Stomach (tissue), 9 donors: ENCODE results near the gene RNF26. TPM values are rescaled to one million over a fixed set of nuclear protein-coding genes. Genes with fewer than 3 reads are reported as not detected.

Source experiments
- DNase-seq, 2 donors: peaks; one replicate each; pipeline versions ENCODE4 v3.0.0 to v3.0.0-alpha.2; 2013 to 2019
- H3K27ac ChIP-seq, 5 donors: fragments of 200-600 bp in 4 of 5; sonication (generic) in 4 of 5; one replicate each; pipeline ENCODE4 v1.5.1; 2013 to 2019; ENCODE audit warnings: mild to moderate bottlenecking in 1 of 5, moderate library complexity in 1 of 5
- H3K27me3 ChIP-seq, 3 donors: fragments of 200-600 bp; sonication (generic); one replicate each; pipeline ENCODE4 v1.5.1; 2017 to 2019; ENCODE audit warnings: mixed run types in 1 of 3
- H3K36me3 ChIP-seq, 4 donors: fragments of 200-600 bp; sonication (generic); 1 replicate in 3 of 4; 2 replicates in 1 of 4; pipeline ENCODE4 v1.5.1; 2016 to 2019
- H3K4me1 ChIP-seq, 4 donors: fragments of 200-600 bp; sonication (generic); one replicate each; pipeline ENCODE4 v1.5.1; 2016 to 2019
- H3K4me3 ChIP-seq, 4 donors: fragments of 200-600 bp; sonication (generic) in 3 of 4; one replicate each; pipeline ENCODE4 v1.5.1; 2016 to 2019; ENCODE audit warnings: mild to moderate bottlenecking in 1 of 4
- H3K9me3 ChIP-seq, 4 donors: fragments of 200-600 bp; sonication (generic); one replicate each; pipeline ENCODE4 v1.5.1; 2016 to 2019
- CTCF ChIP-seq, 7 experiments: fragments of 450-650 bp in 4 of 7; fragments of 200-600 bp in 3 of 7; sonication (generic) in 3 of 7; IDR thresholded peaks; one replicate each; pipeline ENCODE4 v1.5.1; 2016 to 2019; ENCODE audit warnings: antibody characterized with exemption in 7 of 7, control low read depth in 2 of 7, mild to moderate bottlenecking in 1 of 7
- EP300 ChIP-seq: sonication (generic); formaldehyde crosslinking; IDR thresholded peaks from one replicate; pipeline ENCODE4 v1.6.1; 2017; ENCODE audit warnings: antibody characterized with exemption
- POLR2A ChIP-seq, 4 donors: fragments of 450-650 bp; IDR thresholded peaks; one replicate each; pipeline ENCODE4 v1.6.1; 2016; ENCODE audit warnings: antibody characterized with exemption in 4 of 4, control low read depth in 2 of 4, mild to moderate bottlenecking in 1 of 4, moderate library complexity in 1 of 4
- POLR2AphosphoS5 ChIP-seq, 3 donors: sonication (generic); formaldehyde crosslinking; IDR thresholded peaks; one replicate each; pipeline ENCODE4 v1.6.1; 2016; ENCODE audit warnings: antibody characterized with exemption in 3 of 3
- WGBS, 5 donors: extraction: QIAGEN DNeasy Blood & Tissue Kit in 3 of 5; methylation state at CpG; one replicate each; pipeline versions ENCODE4 v1.1.5 to v1.1.7; 2013 to 2018; 5-methylcytosine and 5-hydroxymethylcytosine counted together
- intact Hi-C: fragments of 100-400 bp; cut with DNase I; formaldehyde crosslinking; loops from one replicate; pipeline ENCODE4 v1.15.1; 2023; ENCODE audit warnings: low total_unique reads
- polyA plus RNA-seq, 3 donors: library from polyadenylated mRNA; stranded (reverse); fragments of 200-250 nt; gene quantifications; one replicate each; pipeline ENCODE4 v1.2.3, GENCODE V29; 2013
- total RNA-seq, 5 donors: library from RNA; depleted of rRNA; stranded (reverse); fragments of >200 nt; gene quantifications; one replicate each; pipeline versions ENCODE4 v1.1.0 to v1.2.3, GENCODE V29; 2014 to 2016
- donor health status: healthy with polysubstance abuse.
- donor health status: Bipolar disorder and iron deficiency.
- donor health status: healthy.

RNF26 gene
- total and polyA plus RNA-seq, 8 donors = 1.3 to 45.8 (median 10.3) TPM; not detected in 1

- peak overlapping the region; percentile 58 to 70 (median 66) for H3K4me3 ChIP-seq
- peak overlapping the region; percentile 72 to 95 (median 91) for H3K27ac ChIP-seq
- H3K9me3 ChIP-seq = no peaks in the 10 kb centered on the region
- peaks cover 48 to 77% (median 65%) of the 10 kb centered on the region in 4 donors for H3K4me1 ChIP-seq
- DNase-seq = peak in 1 of 2 donors; percentile 84
- H3K27me3 ChIP-seq = peaks cover 0 to 73% (median 48%) of the 10 kb centered on the region in 3 donors
- TF ChIP-seq POLR2A (IDR thresholded peaks at IDR 0.05) (no peak), EP300 (no peak), POLR2AphosphoS5 (IDR thresholded peaks at IDR 0.05) (no peak), CTCF (IDR thresholded peaks at IDR 0.05) (no peak)
- intact Hi-C loops = no loop called here
- WGBS, 5 donors = 0 to 2% (median 0%) methylated on average over 12 to 46 of the region's 46 CpGs
- peaks cover 7 to 33% (median 20%) of the 10 kb centered on the region in 4 donors for H3K36me3 ChIP-seq
These were observed 18.2 kb upstream of the RNF26 start for GRCh38 chr11:119316016-119316728.

- peak within 1 kb of the TSS; percentile 72 to 95 (median 91) for H3K27ac ChIP-seq
- peak within 1 kb of the TSS; percentile 58 to 70 (median 66) for H3K4me3 ChIP-seq
- H3K27me3 ChIP-seq = peaks cover 0 to 74% (median 48%) of the 10 kb centered on the region in 3 donors
- DNase-seq = peak in 1 of 2 donors; percentile 89
- H3K36me3 ChIP-seq = peaks cover 0 to 25% (median 14%) of the 10 kb centered on the region in 4 donors
- WGBS, 5 donors = 0 to 20% (median 3%) methylated on average over 2 to 74 of the region's 74 CpGs
- intact Hi-C loops = no loop called here
- no peaks in the 10 kb centered on the region for H3K9me3 ChIP-seq
- TF ChIP-seq CTCF (IDR thresholded peaks at IDR 0.05) (no peak), POLR2AphosphoS5 (IDR thresholded peaks at IDR 0.05) (peak; percentile 39 to 84 (median 84))
- peaks cover 56 to 85% (median 73%) of the 10 kb centered on the region in 4 donors for H3K4me1 ChIP-seq
These were observed 17.4 kb upstream of the RNF26 start, which contains the start of gene MCAM for GRCh38 chr11:119316729-119317591. Gene MCAM, minus strand, starts transcription at chr11:119317130. Its CDS starts 29 bp downstream, at chr11:119317101.

GRCh38 chr11:119317592-119318239, 16.6 kb upstream of the RNF26 start:
- H3K27ac ChIP-seq = peak overlapping the region; percentile 60 to 95 (median 91)
- peaks cover 0 to 74% (median 48%) of the 10 kb centered on the region in 3 donors for H3K27me3 ChIP-seq
- peak overlapping the region; percentile 58 to 70 (median 66) for H3K4me3 ChIP-seq
- WGBS, 5 donors = 54 to 72% (median 64%) methylated on average over 8 to 14 of the region's 14 CpGs
- peaks cover 0 to 18% (median 7%) of the 10 kb centered on the region in 4 donors for H3K36me3 ChIP-seq
- TF ChIP-seq EP300 = no peak
- no peak for TF ChIP-seq POLR2A (IDR thresholded peaks at IDR 0.05)
- TF ChIP-seq CTCF (IDR thresholded peaks at IDR 0.05) = no peak
- TF ChIP-seq POLR2AphosphoS5 (IDR thresholded peaks at IDR 0.05) = peak; percentile 34 to 58 (median 47)
- DNase-seq = no peak
- intact Hi-C loops = no loop called here
- peaks cover 56 to 90% (median 77%) of the 10 kb centered on the region in 4 donors for H3K4me1 ChIP-seq
- no peaks in the 10 kb centered on the region for H3K9me3 ChIP-seq
